ENCODE measurements around the gene XYLT2. TPM values are rescaled to one million over a fixed set of nuclear protein-coding genes. Genes with fewer than 3 reads are reported as not detected.

XYLT2 gene
- total RNA-seq, 1 donor from 2014 or later: 21.4 TPM

GRCh38 chr17:50308666-50309065, 37.3 kb upstream of the XYLT2 start:
- ChIA-PET CTCF (no interaction called here), POLR2A (interaction anchor here (0.6 kb wide), 1 partner anchor 109 kb away, joined by 10 read pairs; no protein-coding TSS in a partner anchor)
- no peaks in the 10 kb centered on the region for H3K36me3 Mint-ChIP-seq (ENCODE audit: low read depth)
- intact Hi-C loops (cut with micrococcal nuclease): no loop called here
- no peak for TF ChIP-seq CTCF (IDR thresholded peaks at IDR 0.05)
- peaks cover 25% of the 10 kb centered on the region for H3K27me3 Mint-ChIP-seq
- H3K4me3 Mint-ChIP-seq: no peak overlapping the region
- no peak overlapping the region for H3K27ac Mint-ChIP-seq
- DNase-seq (no peak), ATAC-seq (ENCODE audit: low read depth) (no peak)
- no peaks in the 10 kb centered on the region for H3K4me1 Mint-ChIP-seq
- no peaks in the 10 kb centered on the region for H3K9me3 Mint-ChIP-seq

DNA sequence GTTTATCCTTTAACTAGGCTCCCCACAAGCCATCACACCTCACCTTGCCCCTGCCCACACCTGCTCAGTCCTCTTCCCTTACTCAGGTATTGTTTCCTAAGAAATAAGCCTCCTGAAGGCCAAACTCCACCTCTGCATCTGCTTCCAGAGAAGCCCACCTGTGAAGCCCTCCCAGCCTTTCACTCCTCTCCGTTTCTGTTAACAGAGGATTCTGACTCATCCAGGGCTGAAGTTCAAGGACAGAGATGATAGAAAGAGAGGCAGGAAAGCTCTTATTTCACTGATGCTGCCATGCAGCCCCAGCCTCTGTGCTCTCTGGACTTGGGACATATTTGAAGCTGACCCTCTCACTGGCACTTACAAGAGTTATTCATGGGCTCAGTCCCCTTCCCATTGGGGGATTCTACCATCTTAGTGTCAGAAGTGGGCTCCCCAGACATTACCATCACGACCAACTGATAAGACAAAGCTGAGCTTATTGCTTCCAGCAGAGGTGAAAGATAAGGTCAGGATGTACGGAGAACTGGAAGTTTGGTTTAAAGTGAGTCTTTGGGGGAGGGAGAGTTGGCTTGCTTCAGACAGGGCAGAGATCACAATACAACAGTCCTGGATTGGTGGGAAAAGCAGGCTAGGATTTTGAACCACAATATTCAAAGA, 35.3 kb upstream of the XYLT2 start:
- no peaks in the 10 kb centered on the region for H3K36me3 Mint-ChIP-seq (ENCODE audit: low read depth)

DNA sequence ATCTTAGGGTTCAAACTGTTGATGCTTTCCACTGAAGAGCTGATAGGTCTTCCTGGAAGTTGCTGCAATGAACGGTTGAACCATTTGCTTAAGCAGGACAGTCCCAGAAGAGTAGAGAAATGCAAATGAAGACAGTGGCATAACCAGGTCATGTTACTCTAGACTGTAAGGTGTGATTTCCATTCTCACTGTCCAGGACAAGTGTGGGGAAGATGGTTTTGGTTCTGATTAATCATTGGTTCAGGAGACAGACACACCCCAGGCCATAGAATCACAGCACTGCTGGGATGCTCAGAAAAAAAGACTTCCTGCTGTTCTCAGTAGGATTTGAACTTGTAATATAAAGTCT, 34.8 kb upstream of the XYLT2 start:
- H3K9me3 Mint-ChIP-seq: no peaks in the 10 kb centered on the region
- peaks cover 29% of the 10 kb centered on the region for H3K27me3 Mint-ChIP-seq
- DNase-seq (no peak), ATAC-seq (ENCODE audit: low read depth) (no peak)
- CTCF ChIA-PET: no interaction called here
- intact Hi-C loops (cut with micrococcal nuclease): no loop called here
- H3K27ac Mint-ChIP-seq: no peak overlapping the region
- TF ChIP-seq CTCF (IDR thresholded peaks at IDR 0.05): no peak
- no peaks in the 10 kb centered on the region for H3K36me3 Mint-ChIP-seq (ENCODE audit: low read depth)
- H3K4me3 Mint-ChIP-seq: no peak overlapping the region
- POLR2A ChIA-PET: no interaction called here
- no peaks in the 10 kb centered on the region for H3K4me1 Mint-ChIP-seq

More for the DNA sequence above, 35.3 kb upstream of the XYLT2 start:
- ATAC-seq (ENCODE audit: low read depth): no peak
- ChIA-PET CTCF (no interaction called here), POLR2A (no interaction called here)
- intact Hi-C loops (cut with micrococcal nuclease): no loop called here
- Mint-ChIP-seq H3K9me3 (no peaks in the 10 kb centered on the region), H3K27ac (no peak overlapping the region), H3K4me1 (no peaks in the 10 kb centered on the region), H3K27me3 (peaks cover 29% of the 10 kb centered on the region), H3K4me3 (no peak overlapping the region)
- DNase-seq: no peak
- TF ChIP-seq CTCF (IDR thresholded peaks at IDR 0.05): no peak

GRCh38 chr17:50311483-50311882, 34.4 kb upstream of the XYLT2 start:
- intact Hi-C loops (cut with micrococcal nuclease): no loop called here
- H3K27ac Mint-ChIP-seq: no peak overlapping the region
- H3K27me3 Mint-ChIP-seq: peaks cover 29% of the 10 kb centered on the region
- POLR2A ChIA-PET: no interaction called here
- DNase-seq (no peak), ATAC-seq (ENCODE audit: low read depth) (no peak)
- CTCF ChIA-PET: no interaction called here
- no peaks in the 10 kb centered on the region for H3K36me3 Mint-ChIP-seq (ENCODE audit: low read depth)
- no peak for TF ChIP-seq CTCF (IDR thresholded peaks at IDR 0.05)
- no peak overlapping the region for H3K4me3 Mint-ChIP-seq
- H3K9me3 Mint-ChIP-seq: no peaks in the 10 kb centered on the region
- H3K4me1 Mint-ChIP-seq: no peaks in the 10 kb centered on the region

DNA sequence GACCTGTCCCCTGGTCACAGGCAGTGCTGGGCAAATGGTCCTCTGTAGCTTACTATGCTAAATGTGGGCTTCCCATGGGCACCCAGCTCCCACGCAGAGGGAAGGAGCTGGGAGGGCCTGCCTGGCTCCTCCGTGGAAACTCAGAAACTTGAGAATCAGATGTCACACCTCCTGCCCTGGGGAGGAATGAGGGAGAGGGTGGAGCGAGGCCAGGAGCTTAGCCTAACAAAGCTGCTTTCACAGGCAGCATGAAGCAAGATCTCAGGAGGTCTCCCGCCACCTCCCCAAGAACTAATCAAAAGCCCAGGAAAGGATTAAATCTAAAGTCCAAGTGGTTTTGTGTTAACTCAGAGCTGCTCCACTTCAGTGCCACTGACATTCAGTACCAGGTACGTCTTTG, 33.6 kb upstream of the XYLT2 start:
- Mint-ChIP-seq H3K27ac (no peak overlapping the region), H3K4me1 (no peaks in the 10 kb centered on the region), H3K36me3 (ENCODE audit: low read depth) (no peaks in the 10 kb centered on the region), H3K4me3 (no peak overlapping the region), H3K27me3 (peaks cover 29% of the 10 kb centered on the region), H3K9me3 (no peaks in the 10 kb centered on the region)
- ChIA-PET POLR2A (no interaction called here), CTCF (no interaction called here)
- DNase-seq (no peak), ATAC-seq (ENCODE audit: low read depth) (no peak)
- intact Hi-C loops (cut with micrococcal nuclease): no loop called here
- TF ChIP-seq CTCF (IDR thresholded peaks at IDR 0.05): no peak
